GM06990 (cell line): ENCODE measurements around the gene BPIFB3.

Experiments
- DNase-seq: peaks from one replicate; pipeline ENCODE4 v3.0.0-alpha.2; 2011; ENCODE audit not compliant: insufficient read length; ENCODE audit errors: extremely low read depth
- H3K27me3 ChIP-seq: replicated peaks from 2 replicates; pipeline ENCODE4 v1.6.0; 2011; ENCODE audit warnings: low read length; ENCODE audit not compliant: control insufficient read depth, insufficient read depth
- H3K36me3 ChIP-seq: 2 replicates; pipeline ENCODE4 v1.5.1; 2011; ENCODE audit warnings: low read length; ENCODE audit not compliant: control insufficient read depth, insufficient read depth
- H3K4me3 ChIP-seq: replicated peaks from 2 replicates; pipeline ENCODE4 v1.5.1; 2011; ENCODE audit warnings: low read depth, mild to moderate bottlenecking, control low read depth, low read length
- TF ChIP-seq, protein P1 (sequence below): IDR thresholded peaks from 2 replicates; pipeline ENCODE4 v1.5.1; 2011; ENCODE audit warnings: low read length, control low read depth, mild to moderate bottlenecking, inconsistent platforms; ENCODE audit not compliant: insufficient read depth, poor library complexity, severe bottlenecking

BPIFB3 gene

DNA sequence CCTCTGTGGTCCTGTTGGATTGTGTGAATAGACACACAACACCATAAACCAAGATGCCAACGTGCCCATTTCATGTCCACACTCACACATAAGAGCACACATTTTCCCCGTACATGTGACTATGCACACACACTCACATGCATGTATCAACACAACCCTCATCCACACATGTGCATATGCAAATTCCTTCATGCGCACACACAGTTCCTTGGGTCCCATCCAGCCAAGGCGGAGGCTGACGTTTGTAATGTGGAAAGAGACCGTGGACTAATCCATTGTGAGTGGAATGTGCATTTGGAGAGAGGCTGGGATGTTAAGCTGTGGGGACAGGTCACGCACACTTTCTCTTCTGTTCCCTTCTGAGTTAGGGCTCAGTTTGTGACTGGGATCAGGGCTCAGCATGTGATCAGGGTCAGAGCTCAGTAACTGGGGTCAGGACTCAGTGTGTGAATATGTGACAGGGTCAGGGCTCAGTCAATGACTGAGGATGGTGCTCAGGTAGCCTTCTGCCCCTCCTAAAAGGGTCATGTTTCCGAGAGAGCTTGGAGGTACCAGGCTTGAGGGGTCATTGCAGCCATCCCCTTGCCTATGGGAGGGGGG is 46.8 kb upstream of the BPIFB3 start:
- H3K36me3 ChIP-seq = no peaks in the 10 kb centered on the region
- H3K4me3 ChIP-seq = no peak overlapping the region
- H3K27me3 ChIP-seq = no peaks in the 10 kb centered on the region
- no peak for DNase-seq
- TF ChIP-seq, protein P1, sequence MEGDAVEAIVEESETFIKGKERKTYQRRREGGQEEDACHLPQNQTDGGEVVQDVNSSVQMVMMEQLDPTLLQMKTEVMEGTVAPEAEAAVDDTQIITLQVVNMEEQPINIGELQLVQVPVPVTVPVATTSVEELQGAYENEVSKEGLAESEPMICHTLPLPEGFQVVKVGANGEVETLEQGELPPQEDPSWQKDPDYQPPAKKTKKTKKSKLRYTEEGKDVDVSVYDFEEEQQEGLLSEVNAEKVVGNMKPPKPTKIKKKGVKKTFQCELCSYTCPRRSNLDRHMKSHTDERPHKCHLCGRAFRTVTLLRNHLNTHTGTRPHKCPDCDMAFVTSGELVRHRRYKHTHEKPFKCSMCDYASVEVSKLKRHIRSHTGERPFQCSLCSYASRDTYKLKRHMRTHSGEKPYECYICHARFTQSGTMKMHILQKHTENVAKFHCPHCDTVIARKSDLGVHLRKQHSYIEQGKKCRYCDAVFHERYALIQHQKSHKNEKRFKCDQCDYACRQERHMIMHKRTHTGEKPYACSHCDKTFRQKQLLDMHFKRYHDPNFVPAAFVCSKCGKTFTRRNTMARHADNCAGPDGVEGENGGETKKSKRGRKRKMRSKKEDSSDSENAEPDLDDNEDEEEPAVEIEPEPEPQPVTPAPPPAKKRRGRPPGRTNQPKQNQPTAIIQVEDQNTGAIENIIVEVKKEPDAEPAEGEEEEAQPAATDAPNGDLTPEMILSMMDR = no peak

DNA sequence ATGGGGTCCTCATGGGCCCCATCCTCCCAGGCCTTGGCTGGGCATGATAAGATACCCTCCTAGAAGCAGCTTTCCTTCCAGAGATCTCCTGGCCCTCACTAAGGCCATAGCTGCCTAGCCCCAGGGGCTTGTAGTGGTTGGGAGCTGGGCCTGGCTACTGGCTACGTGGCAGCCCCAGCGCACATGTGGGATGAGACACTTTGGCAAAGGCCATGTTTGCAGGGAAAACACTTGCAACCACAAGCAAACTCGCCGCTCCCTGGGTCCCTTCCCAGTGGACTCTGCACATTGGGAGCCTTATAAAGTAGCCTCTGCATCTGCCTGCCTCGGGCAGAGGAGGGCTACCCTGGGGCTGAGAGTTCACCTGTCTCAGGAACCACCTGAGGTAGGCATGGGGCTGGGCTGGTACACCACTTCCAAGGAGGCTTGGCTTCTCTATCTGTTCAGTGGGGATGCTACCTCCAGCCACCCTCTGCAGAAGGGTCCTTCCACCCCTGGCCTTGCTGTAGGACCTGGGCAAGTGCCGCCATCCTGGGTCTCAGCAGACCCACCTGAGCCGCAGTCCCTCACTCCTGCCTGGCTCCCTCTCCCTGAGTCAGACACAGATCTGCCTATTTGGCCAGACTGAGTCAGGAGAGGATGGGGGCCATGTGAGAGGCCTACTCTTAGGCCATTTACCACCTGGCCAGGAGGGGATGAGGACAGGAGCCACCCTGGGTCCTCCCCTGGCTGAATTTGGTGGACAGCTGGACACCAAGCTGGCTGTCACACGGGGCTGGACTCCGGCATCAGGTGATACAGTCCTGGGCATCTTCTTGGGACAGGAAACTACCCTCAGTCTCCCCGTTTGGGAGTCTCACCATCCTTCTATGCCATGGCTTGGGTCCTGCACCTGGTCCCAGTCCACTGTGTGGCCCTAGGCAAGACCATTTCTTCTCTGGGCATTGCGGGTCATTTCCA is 46.0 kb upstream of the BPIFB3 start, which contains the start of gene BPIFB2:
Gene BPIFB2 (plus strand): TSS at position 329 of the 960 bp plus-strand sequence. CDS start 871 bp downstream, outside the sequence.
- DNase-seq = no peak
- Histone ChIP-seq H3K36me3 (no peaks in the 10 kb centered on the region), H3K4me3 (no peak within 1 kb of the TSS), H3K27me3 (no peaks in the 10 kb centered on the region)
- TF ChIP-seq, protein P1 = no peak

DNA sequence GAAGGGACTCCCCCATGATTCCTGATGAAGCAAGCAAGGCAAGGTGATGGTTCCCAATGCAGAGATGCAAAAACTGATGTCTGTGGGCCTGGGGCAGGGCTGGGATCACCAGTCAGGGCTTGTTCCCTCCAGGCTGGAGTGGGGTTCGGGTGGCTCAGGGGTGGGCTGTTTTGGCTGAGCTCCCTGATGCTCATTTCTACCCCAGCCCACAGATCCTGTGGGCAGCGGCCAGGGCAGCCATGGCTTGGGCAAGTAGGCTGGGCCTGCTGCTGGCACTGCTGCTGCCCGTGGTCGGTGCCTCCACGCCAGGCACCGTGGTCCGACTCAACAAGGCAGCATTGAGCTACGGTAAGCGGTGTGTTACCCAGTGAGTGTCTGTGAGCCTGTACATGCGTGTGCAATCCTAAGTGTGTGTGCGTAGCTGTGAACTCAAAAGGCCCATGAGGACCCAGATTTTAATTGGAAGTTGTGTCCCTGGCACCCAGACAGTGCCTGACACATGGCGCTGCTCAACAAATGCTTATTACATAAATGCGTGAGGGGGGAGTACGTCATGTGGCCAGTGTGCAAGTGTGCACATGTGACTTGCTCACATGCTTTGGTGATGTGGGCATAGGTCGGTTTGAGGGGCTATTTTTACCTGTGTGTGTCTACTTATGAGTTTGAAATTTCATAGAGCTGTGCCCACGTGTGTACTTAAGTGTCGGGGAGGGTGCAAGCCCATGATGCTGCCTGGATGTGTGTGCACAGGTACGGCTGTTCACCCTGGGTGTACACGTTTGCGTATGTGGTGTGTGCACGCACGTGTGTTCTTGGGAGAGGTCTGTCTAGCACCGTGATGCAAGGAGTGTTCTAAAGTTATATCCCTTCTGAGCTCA is 45.1 kb upstream of the BPIFB3 start:
- Histone ChIP-seq H3K27me3 (no peaks in the 10 kb centered on the region), H3K36me3 (no peaks in the 10 kb centered on the region), H3K4me3 (no peak overlapping the region)
- TF ChIP-seq, protein P1 = no peak
- no peak for DNase-seq

DNA sequence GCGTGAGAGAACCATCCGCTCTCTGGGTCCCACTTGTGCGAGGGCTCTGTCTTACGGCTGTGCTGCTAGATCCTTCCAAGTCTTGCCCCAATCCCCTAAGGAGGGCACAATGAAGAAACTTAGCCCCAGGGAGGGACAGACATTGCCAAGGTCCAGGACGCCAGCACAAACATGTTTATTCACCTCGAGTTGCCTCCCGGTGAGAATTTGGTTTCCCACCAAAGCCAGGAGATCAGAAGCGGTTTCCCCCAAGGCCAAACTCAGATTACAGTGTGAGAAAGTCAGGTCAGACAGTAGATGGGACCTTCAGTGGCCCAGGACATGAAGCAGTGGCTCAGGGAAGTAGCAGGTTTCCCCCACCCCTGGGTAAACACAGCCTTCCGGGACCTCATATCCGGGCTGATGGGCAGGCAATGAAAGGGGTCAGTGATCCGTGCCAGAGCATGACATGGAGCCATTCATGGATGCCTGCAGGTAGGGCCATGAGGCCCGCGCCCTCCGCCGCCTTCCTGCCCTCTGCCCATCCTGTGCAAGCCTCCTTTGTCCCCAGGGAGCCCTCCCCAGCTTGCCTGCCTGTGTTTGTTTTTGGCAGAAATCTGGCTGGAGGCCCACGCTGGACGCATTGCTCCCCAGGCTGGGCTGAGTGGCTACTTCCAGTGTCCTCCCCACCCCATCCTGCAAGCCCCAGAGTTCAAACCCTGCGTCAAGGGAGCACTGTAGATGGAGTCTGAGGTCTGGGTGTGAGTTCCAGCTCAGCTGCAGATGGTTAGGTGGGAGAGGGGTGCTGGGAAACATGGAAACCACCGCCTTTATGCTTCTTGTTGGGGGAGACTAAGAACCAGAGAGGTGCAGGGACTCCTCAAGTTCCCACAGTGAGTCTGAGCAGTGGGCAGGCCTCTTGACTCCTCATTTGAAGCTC is 44.2 kb upstream of the BPIFB3 start:
- no peak for DNase-seq
- TF ChIP-seq, protein P1 = no peak
- H3K27me3 ChIP-seq = no peaks in the 10 kb centered on the region

DNA sequence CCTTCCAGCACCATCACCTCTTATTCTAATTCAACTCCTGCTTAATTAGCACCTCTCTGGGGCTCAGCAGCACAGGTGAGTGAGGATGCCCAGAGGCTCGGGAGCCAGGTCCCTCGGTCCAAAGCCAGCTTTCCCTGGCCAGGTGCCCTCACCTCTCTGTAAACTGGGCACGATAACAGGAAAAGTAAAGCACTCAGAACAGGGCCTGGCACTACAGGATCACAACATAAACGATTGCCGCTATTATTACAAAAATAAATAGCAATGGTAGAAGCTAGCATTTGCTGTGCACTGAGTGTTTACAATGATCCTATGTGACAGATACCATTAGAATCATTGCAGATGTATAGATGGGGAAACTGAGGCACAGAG is 43.6 kb upstream of the BPIFB3 start:
- Histone ChIP-seq H3K36me3 (no peaks in the 10 kb centered on the region), H3K4me3 (no peak overlapping the region), H3K27me3 (no peaks in the 10 kb centered on the region)
- TF ChIP-seq, protein P1 = no peak
- DNase-seq = no peak

More for the DNA sequence above, 44.2 kb upstream of the BPIFB3 start:
- no peaks in the 10 kb centered on the region for H3K36me3 ChIP-seq
- H3K4me3 ChIP-seq = no peak overlapping the region
